CD4-positive, alpha-beta T cell treated with Interleukin-6 for 4 hours (primary cell): Measurements from ENCODE around the gene BLMH.
"Not testable (repeated sequence)": the region's sequence is repeated elsewhere in the genome, so short reads cannot be mapped to it uniquely, and the experiment has no call there.

ENCODE experiments used
- DNase-seq: peaks from one replicate; pipeline ENCODE4 v3.0.0-alpha.2; 2020; ENCODE audit warnings: mixed read lengths

Gene BLMH

DNA sequence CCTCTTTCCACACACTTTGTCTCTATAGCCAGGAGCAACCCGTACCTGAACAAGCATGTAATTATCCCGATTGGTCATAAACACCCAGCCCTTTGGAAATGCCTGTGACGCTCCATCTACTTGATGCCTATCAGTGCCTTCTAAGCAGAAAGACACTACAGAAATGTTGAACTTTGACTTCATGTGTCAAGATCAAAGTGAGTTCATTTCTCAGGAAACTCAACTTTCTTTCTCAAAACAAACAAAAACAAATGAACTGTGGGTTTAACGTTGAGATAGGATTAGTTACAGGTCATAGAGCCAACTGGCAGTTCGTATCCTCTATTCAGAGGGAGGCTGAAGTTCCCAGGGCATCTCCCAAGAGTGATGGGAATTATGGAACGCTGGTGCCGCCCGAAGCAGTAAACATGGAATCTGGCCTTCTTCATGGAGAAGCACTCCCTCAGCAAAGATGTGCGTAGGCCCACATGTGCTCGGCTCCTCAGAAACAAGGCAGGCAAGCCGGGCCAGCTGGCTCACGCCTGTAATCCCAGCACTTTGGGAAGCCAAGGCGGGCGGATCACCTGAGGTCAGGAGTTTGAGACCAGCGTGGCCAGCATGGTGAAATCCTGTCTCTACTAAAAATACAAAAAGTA, 65.7 kb downstream of the BLMH start:
- DNase-seq: no peak

DNA sequence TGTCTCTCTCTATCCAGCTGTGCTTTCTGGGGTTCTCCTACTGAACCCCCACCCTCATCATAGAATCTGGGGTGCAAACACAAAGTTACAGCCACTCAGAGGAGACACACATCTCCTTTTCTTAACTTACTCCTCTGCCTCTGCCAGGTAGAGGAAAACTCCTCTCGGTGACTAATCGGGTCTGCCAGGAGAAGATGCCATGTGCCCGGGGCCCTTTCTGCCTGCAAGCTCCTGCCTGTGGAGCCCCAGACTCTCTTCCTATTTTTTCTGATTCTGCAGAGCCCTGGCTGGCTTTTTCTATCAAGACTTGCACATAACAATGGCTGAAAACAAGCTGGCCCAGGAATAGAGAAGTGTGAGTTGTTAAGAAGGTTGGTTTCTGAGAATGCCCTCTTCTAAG, 66.6 kb downstream of the BLMH start:
- DNase-seq: no peak

DNA sequence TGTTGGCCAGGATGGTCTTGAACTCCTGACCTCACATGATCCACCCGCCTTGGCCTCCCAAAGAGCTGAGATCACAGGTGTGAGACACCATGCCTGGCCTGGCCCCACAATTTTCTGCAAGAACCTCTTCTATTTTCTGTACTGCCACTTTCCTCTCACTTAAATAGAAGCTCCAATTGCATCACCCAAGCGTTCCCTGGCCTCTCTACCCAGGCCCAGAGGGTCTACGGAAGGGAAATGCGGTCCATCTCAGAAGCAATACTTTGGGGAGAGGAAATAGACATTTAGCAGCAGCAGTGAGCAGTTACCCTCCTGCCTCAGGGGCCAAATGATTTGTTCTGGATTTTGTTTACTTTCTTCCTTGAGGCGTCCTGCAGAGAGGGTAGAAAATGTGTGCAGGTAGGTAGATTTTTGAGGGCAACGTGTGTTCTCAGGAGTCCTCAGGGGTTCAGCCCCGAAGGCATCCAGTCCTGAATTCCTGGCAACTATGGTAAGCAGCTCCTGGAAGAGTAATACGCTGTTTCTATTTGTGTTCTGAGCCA, 67.3 kb downstream of the BLMH start:
- no peak for DNase-seq

DNA sequence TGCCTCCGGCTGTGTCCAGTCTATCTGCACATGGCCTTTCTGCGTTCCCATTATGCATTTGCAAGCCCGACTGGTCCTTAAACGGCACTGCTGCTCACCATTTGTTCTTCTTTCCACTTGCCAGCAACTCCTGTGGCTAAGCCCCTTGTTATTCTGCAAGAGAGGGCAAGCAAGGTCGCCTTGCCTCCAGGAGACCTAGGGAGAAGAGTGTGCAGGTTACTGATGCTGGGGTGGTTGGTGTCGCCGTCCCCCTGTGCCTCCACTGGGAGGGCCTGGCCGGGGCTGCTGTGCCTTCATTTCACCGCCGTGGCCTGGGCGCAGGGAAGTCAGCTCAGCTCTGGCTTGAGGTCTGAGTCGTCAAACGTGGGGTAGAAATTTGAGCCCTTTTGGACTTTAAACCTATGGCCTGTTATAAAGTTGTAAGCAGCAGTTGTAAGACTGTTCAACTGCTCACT, 69.0 kb downstream of the BLMH start:
- no peak for DNase-seq

DNA sequence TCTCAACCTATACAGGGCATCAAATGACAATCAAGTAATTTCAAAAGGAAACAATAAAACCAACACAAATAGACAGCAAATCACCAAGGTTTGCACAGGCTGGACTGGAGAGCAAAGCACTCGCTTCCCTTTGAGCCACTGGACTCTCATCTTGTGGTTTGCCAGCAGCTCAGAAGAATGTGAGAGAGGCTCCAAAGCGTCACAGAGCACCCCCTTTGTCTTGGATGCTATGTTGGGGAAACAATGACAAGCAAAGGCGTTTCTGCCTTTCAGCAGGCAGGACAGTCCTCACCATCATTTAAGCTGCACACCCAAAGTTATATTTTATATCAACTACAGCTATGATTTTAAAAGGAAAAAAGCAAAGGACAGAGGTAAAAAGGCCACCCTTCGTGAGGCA, 69.5 kb downstream of the BLMH start:
- DNase-seq: no peak

DNA sequence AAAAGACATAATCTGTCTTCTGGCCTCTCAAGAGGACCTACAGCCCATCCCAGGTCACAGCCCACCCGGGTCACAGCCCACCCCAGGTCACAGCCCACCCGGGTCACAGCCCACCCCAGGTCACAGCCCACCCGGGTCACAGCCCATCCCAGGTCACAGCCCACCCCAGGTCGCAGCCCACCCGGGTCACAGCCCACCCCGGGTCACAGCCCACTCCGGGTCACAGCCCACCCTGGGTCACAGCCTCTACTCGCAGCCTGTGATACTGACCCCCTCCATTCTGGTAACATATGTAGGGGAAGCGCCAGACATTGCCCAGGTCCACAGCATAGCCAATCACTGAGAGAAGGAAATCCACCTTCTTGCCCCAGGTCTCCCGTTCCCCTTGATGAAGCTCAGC, 70.4 kb downstream of the BLMH start:
- DNase-seq: no peak

DNA sequence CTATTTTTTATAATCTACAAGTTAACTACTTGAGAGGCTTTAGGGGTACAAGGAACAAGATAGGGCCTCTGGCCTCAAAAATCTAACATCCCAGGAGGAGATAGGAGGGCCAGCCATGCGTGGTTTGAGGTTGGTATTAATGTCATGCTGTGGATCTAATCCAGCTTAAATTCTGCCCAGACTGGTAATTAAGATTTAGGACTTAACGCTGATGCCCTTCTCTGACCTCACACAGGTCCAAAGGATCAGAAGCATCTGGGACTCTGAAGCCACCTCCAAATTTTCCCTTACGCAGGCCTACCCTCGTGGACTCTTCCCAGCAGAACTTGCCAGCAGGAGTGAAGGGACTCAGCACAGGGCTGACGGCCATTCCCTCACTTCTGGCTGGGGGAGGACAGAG, 71.3 kb downstream of the BLMH start:
- DNase-seq: no peak

DNA sequence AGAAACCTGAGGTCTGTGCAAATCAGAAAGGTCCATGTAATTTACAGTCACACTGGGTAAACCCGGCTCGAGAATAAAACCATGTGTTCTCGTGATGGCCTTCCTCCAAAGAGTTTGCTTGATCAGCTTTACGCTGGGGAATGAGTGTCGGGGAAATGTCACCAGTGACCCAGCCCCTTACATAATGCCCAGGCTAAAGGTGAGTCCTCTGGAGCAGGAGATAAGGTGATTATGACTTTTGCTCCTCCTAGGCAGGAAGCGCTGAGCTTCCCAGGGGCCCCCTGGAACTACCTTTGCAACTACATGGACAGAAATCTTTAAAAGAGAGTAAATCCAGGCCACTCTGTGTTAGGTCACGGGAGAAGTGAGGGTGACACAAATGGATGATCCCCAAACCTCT, 71.9 kb downstream of the BLMH start:
- DNase-seq: no peak

DNA sequence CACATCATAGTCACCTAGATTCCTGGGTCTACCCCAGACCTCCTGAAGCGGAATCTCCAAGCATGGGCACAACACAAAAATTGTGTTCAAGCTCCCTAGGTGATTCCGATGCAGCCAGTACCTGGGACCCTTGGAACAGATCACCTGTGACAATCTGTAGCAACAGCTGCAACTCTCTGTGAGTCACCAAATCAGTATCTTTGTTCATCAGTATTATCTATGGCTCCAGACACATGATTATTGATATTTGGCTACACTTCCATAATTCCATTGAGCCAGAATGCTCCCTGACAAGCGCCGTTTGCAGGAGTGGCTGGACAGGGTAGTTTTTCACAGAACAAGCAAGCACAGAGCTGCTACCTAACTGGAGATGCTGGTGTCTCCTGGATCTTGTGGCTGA, 72.4 kb downstream of the BLMH start:
- no peak for DNase-seq

DNA sequence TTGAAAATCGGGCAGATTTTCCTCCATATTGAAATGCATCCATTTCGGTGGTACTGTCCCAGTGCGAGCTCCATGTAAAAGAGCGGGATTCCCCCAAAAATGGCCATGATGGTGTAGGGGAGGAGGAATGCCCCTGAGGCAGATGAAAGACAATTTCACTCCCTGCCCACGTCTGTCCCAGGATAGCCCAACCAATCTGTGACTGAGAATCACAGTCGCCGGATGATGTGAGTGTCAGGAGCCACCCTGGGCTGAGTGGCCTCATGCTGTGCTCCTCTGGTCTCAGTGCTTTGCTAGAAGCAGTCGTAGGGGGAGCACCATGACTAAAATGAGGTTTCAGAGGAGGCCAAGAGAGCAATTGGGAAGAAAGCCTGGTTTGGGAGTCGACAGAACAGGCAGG, 72.9 kb downstream of the BLMH start:
- DNase-seq: no peak

DNA sequence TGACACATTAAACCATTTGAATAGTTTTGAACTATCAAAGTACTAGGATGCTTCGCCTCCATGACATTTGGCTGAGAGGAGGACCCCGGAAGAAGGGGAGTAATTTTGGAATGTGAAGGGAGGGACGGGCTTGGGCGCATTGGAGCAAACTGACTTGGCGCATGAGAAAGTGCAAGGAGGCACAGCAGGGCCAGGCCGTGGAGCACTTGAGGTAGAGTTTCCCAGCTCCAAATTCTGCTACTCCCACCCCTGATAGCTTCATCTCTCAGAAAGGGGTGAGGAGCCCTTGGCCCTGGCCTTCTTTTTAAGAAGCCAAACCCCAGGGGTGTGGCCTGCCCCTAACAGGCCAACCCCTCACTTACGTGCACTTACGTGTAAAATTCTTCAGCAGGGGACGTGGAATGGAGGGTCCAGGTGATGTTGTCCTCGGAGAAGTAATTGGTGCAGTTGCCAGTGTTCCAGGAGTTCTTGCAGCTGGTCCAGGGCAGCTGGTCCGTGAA, 73.9 kb downstream of the BLMH start:
- no peak for DNase-seq

DNA sequence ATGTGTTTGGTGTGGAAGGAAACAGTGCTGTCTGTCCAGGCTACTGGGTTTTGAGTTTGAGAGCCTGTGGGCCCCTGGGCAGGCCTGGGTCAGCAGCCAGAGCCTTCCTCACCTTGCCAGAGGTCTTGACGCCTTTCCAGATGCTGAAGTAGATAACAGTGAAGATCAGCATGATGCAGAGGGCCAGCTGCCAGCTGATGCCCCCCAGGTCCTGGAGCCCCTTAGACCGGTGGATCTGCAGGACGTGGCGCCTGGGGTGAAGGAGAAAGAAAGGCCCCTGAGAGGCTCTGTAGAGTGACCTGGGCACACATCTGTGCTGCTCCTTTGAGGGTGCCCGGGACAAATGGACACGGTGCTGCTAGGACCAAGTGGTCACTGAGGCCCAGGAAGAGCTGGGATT, 74.7 kb downstream of the BLMH start:
- DNase-seq: no peak

DNA sequence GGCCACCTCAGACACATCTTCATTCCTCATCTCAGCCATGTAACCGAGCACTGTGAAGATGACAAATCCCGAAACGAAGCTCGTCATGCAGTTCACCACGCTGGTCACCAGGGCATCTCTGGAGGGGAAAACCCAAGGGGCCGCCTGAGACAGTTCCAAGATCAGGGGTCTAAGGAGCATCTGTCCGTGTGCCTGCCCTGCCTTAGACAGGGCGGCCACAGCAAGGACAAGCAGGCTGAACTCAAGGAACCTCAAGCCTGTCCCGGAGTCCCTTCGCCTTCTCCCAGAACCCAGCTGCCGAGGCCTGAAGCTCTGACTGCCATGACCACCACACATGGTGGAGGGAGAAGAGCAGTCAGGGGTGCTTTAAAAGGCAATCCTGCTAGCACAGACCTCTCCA, 79.0 kb downstream of the BLMH start:
- DNase-seq: no peak

DNA sequence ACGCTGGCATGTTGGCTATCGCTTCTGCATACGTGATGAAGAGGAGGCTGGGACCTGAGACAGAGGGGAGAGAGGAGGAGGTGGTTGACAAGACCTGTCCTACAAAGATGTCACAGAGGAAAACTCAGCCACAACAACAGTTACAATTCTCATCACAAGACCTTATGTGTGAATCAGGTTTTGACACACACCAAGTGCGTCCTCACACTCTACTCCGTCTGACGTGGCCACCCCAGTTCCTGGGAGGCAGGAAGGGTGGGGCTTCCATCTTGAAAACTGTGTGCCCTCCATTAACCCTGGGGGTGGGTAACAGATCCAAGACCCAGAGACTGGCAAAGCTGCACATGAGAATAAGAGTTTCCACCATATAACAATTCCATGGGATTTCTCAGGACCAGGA, 80.4 kb downstream of the BLMH start:
- no peak for DNase-seq

DNA sequence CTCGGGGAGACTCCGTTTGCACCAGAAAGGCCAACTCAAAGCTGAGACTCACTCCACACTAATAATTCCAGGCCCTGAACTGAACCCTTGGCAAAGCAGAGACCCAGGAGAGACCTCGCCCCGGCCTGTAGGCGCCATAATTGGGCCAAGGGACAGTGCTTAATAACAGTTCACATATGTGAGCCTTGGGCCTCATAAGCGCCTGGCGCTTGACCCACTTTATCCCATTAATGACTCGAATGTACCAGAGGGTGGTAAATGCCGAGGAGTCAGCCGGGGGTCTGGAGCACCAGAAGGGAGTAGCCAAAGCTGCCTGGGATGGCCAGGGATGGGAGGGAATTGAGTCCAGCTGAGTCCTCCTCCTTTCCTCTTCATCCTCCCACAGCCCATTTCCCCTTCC, 80.8 kb downstream of the BLMH start:
- no peak for DNase-seq

DNA sequence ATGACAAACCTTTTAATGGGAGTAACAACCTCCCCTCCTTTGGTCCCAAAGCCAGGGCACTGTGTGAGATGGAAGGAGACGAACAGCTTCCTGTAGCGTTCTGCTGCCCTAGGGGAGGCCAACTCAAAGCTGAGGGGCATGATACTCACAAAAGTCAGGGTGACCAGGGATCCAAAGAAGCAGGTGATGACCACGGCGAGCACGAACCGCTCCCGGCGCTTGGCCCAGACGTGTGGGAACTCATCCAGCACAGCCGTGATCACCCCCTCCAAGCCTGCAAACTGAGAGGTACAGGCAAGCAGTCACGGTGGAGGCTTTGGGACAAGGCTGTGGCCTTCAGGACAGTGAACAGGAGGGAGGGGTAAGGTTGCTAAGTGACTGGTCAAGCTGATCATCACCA, 81.4 kb downstream of the BLMH start:
- no peak for DNase-seq

DNA sequence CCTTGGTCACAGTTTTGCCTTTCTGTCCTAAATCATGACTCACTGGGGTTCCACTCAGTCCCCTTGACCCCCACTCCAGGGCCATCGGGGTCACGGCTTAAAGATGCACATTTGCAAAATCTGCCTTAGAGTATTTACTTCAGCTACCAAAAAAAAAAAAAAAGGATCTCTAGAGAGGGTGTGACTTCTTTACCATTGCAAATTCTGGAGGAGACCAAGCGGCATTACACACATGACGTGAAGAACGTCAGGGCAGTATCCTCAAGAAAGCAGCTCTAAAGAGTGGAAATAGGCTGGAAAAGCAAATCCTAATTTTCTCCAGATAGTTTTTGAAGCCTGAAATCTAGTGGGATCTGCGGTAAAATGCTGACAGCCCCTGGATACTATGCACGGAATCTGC, 81.8 kb downstream of the BLMH start:
- no peak for DNase-seq

DNA sequence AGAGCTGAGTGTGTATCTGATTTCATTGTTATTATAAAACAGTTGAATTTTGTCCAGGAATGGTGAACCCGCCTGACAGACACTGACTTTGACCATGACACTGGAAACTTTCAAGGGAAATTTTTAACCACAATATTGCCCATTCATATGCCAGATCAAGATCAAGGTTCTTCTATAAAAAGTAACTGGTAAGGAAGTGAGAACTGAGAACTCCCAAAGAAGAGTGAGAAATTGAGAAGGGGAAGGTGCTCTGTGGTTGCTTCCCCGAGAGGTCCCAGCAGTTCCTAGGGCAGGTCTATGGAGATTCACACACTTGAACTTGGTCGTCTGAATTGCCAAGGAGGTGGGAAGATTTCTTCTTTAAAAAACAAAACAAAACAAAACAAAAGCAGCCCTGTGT, 83.5 kb downstream of the BLMH start:
- no peak for DNase-seq

DNA sequence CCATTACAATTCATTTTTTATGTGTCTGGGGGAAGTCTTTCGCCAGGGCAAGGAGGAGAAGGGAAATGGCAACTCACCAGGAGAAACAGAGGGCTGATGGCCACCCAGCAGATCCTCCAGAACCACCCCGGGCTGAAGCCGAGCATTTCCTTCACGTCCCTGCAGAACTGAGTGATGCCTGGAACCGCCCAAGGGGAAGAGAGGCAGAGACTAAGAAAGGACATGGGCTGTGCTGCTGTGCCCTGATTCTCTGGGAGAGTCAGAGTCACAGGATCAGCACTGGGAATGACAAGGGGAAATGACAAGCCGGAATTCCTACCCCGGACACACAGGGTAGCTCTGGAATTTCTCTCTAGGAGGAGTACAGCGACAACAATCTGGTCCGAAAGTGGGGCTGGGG, 84.1 kb downstream of the BLMH start:
- DNase-seq: no peak

DNA sequence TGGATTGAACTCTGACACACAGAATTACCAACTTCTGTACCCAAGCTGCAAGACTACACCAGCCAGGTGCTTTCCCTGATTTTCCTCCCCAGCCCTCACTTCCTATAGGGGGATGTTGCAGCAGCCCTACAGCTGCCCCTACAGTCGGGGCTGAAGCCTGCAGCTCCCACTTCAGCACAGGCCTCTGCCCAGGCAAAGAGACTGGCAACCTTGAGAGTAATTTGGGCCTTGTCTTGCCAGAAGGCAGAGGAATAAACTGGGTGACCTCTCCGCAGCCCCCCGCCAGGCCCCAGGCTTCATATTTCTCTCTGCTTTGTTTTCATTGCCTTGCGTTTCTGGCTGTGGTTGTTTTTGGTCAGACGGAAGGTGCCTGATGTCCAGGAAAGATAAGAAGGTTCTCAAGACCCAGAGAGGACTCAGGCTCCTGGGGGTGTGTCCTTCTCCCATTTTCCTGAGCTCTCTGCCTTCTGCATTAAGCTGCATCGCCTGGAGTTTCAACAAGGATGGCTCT, 88.2 kb downstream of the BLMH start:
- DNase-seq: no peak

DNA sequence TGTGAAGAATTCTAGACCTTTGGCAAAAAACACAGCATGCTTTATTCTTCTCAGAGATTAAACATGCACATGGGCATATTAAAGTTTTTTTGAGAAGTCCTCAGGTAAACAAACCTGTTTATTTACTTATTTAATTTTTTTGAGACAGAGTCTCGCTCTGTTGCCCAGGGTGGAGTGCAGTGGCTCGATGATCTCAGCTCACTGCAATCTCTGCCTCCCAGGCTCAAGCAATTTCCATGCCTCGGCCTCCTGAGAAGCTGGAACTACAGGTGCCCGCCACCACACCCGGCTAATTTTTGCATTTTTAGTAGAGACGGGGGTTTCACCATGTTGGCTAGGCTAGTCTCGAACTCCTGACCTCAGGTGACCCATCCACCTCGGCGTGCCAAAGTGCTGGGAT, 91.1 kb downstream of the BLMH start:
- not testable (repeated sequence) for DNase-seq

DNA sequence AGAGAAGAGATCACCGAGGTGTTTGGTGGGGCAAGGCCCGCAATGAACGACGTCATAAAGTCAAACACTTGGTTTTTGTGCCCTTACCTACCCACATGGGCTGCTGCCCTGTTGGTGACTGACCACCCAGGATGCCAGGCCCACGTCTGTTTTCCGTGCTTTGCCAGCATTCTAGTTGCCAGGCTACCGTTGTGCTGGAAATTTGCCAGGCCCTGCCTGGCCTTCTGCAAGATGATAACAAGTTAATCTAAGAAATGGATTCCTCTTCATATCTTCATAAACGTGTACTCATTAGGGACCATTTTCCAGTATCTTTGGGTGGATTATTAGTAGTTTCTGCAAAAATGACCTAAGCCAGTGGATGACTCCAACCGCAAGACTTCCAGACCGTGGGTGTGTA, 91.6 kb downstream of the BLMH start:
- DNase-seq: no peak

DNA sequence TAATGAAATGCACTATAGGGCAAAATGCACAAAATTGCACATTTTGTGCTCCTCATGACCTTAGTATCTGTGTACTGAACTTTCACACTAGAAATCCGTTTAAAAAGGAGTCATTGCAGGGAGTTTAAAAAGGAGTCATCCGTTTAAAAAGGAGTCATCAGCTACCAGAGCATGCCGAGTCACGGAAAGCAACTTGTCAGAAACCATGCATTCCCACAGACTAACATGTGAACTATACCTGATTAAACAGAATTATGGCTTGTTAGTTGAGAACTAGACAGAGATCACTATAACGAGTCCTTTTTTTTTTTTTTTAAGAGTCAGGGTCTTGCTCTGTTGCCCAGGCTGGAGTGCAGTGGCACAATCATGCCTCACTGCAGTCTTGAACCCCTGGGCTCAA, 92.1 kb downstream of the BLMH start:
- DNase-seq: no peak
